Activated effector memory CD4-positive, alpha-beta T cell treated with Interleukin-2 at 50 U/mL for 16 hours (primary cell): ENCODE data around the gene GRIFIN.

Experiments
- DNase-seq: peaks from one replicate; pipeline ENCODE4 v3.0.0-alpha.2; 2020

The GRIFIN gene

GRCh38 chr7:2452643-2453270 lies 23.4 kb downstream of the GRIFIN start:
- DNase-seq, result no peak

GRCh38 chr7:2452074-2452507 lies 24.1 kb downstream of the GRIFIN start:
- no peak for DNase-seq

- DNase-seq, result peak; percentile 58
Measured at GRCh38 chr7:2451171-2452073, 24.8 kb downstream of the GRIFIN start.

GRCh38 chr7:2450198-2451107 lies 25.7 kb downstream of the GRIFIN start:
- no peak for DNase-seq

GRCh38 chr7:2446676-2447075 lies 29.5 kb downstream of the GRIFIN start:
- DNase-seq, result no peak

GRCh38 chr7:2445898-2446555 lies 30.2 kb downstream of the GRIFIN start:
- DNase-seq, result no peak

GRCh38 chr7:2445047-2445446 lies 31.2 kb downstream of the GRIFIN start:
- no peak for DNase-seq

- DNase-seq, result no peak
Measured at GRCh38 chr7:2444476-2444875, 31.7 kb downstream of the GRIFIN start.

- no peak for DNase-seq
Measured at GRCh38 chr7:2443491-2443890, 32.7 kb downstream of the GRIFIN start.

- no peak for DNase-seq
Measured at GRCh38 chr7:2441430-2442058, 34.7 kb downstream of the GRIFIN start.

- DNase-seq, result no peak
Measured at GRCh38 chr7:2440608-2441245, 35.5 kb downstream of the GRIFIN start.

- DNase-seq, result no peak
Measured at GRCh38 chr7:2438775-2439174, 37.4 kb downstream of the GRIFIN start.

GRCh38 chr7:2438186-2438585 lies 38.0 kb downstream of the GRIFIN start:
- no peak for DNase-seq

GRCh38 chr7:2437537-2438148 lies 38.6 kb downstream of the GRIFIN start:
- DNase-seq, result no peak

- DNase-seq, result no peak
Measured at GRCh38 chr7:2437136-2437535, 39.1 kb downstream of the GRIFIN start.

GRCh38 chr7:2436341-2437104 lies 39.7 kb downstream of the GRIFIN start:
- no peak for DNase-seq

GRCh38 chr7:2435146-2435545 lies 41.1 kb downstream of the GRIFIN start:
- no peak for DNase-seq

- no peak for DNase-seq
Measured at GRCh38 chr7:2433713-2434550, 42.3 kb downstream of the GRIFIN start.
